K562 (cell line): ENCODE measurements around the gene DNASE2B. TPM values are rescaled to one million over a fixed set of nuclear protein-coding genes. Genes with fewer than 3 reads are reported as not detected.

Experiments used
- CHD2 ChIP-seq: IDR thresholded peaks from 2 replicates; pipeline ENCODE4 v1.6.1; 2011; ENCODE audit warnings: low read depth, low read length
- ELF2 ChIP-seq: fragments of 250-450 bp; sonication (Bioruptor Pico); IDR thresholded peaks from 2 replicates; pipeline ENCODE4 v1.5.0; 2021; ENCODE audit warnings: mild to moderate bottlenecking
- EP300 ChIP-seq: IDR thresholded peaks from 2 replicates; pipeline ENCODE4 v1.6.1; 2012; ENCODE audit warnings: low read length, improper control_type of control experiment
- FOSL1 ChIP-seq: fragments of 200-800 bp; sonication (Bioruptor generic); conservative IDR thresholded peaks from 2 replicates; pipeline ENCODE4 v1.6.1; 2016; ENCODE audit warnings: missing genetic modification characterization, missing compliant biosample characterization
- KDM2B ChIP-seq: fragments of 250-450 bp; sonication (Bioruptor Pico); IDR thresholded peaks from 2 replicates; pipeline ENCODE4 v1.8.0; 2021; ENCODE audit warnings: mild to moderate bottlenecking, moderate library complexity
- MED1 ChIP-seq: sonication (generic); formaldehyde crosslinking; IDR thresholded peaks from 2 replicates; pipeline ENCODE4 v1.8.1; 2023; ENCODE audit warnings: missing genetic modification reagents, borderline replicate concordance
- MEIS2 ChIP-seq: fragments of 450-650 bp; IDR thresholded peaks from 2 replicates; pipeline ENCODE4 v1.6.1; 2014; ENCODE audit warnings: mild to moderate bottlenecking; ENCODE audit not compliant: partially characterized antibody
- NFIX ChIP-seq: fragments of 250-450 bp; sonication (Bioruptor Pico); IDR thresholded peaks from 2 replicates; pipeline ENCODE4 v1.4.0; 2020; ENCODE audit warnings: low read depth, mild to moderate bottlenecking, moderate library complexity
- RAD21 ChIP-seq, 2 experiments: fragments of 250-450 bp in 1 of 2; fragments of 450-650 bp in 1 of 2; sonication (Bioruptor Pico) in 1 of 2; formaldehyde crosslinking in 1 of 2; IDR thresholded peaks in 1 of 2; conservative IDR thresholded peaks in 1 of 2; 2 replicates each; pipeline versions ENCODE4 v1.4.0 to v1.8.0; 2020 to 2022; ENCODE audit warnings: mild to moderate bottlenecking in 2 of 2, moderate library complexity in 1 of 2
- SMARCA5 ChIP-seq: fragments of 450-650 bp; IDR thresholded peaks from 2 replicates; pipeline ENCODE4 v1.6.1; 2016
- XRCC5 ChIP-seq: fragments of 200-400 bp; formaldehyde crosslinking; IDR thresholded peaks from 2 replicates; pipeline ENCODE4 v1.6.1; 2017; ENCODE audit warnings: low read depth, mild to moderate bottlenecking, low read length
- polyA plus RNA-seq, 8 experiments: library from polyadenylated mRNA; depleted of rRNA in 4 of 8; stranded (reverse) in 5 of 8; unstranded in 3 of 8; fragments of >200 nt; fragmentation: Nextera tagmentation in 2 of 8; fragmentation: Illumina TruSeq in 1 of 8; extraction: Ambion mirVana in 2 of 8; extraction: Trizol in 1 of 8; gene quantifications; 2 replicates each; pipeline versions ENCODE4 v1.2.1 to v1.2.3, GENCODE V29; 2011 to 2014; ENCODE audit warnings: inconsistent platforms in 1 of 8, missing spikeins in 1 of 8
- total RNA-seq, 7 experiments: library from RNA; depleted of rRNA in 6 of 7; stranded (reverse); fragments of >200 nt in 6 of 7; fragmentation: Illumina TruSeq in 2 of 7; extraction: Trizol in 2 of 7; gene quantifications; 2 replicates each; pipeline versions ENCODE4 v1.2.1 to v1.2.3, GENCODE V29; 2011 to 2021; ENCODE audit warnings: low replicate concordance in 1 of 7
- TF ChIP-seq, protein P1 (sequence below), 2 experiments: fragments of 450-650 bp; IDR thresholded peaks; 2 replicates each; pipeline ENCODE4 v1.6.1; 2016; ENCODE audit warnings: mild to moderate bottlenecking in 2 of 2, borderline replicate concordance in 1 of 2, low read depth in 1 of 2, moderate library complexity in 1 of 2
- TF ChIP-seq, protein P2 (sequence below): fragments of 450-650 bp; IDR thresholded peaks from 2 replicates; pipeline ENCODE4 v1.6.1; 2016
- TF ChIP-seq, protein P3 (sequence below): sonication (generic); formaldehyde crosslinking; IDR thresholded peaks from 2 replicates; pipeline ENCODE4 v1.8.1; 2023; ENCODE audit warnings: mild to moderate bottlenecking, missing genetic modification reagents, moderate library complexity
- TF ChIP-seq, protein P4 (sequence below): fragments of 450-650 bp; formaldehyde crosslinking; IDR thresholded peaks from 2 replicates; pipeline ENCODE4 v1.4.0; 2020; ENCODE audit warnings: mild to moderate bottlenecking, mixed read lengths
- TF ChIP-seq, protein P5 (sequence below): fragments of 250-450 bp; sonication (Bioruptor Pico); IDR thresholded peaks from 2 replicates; pipeline ENCODE4 v1.6.1; 2021; ENCODE audit warnings: mild to moderate bottlenecking

DNASE2B gene
- total and polyA plus RNA-seq, 9 of the 15 experiments (the other 6 are each of a cell fraction or from before 2014, with no cell fraction given), result not detected

DNA sequence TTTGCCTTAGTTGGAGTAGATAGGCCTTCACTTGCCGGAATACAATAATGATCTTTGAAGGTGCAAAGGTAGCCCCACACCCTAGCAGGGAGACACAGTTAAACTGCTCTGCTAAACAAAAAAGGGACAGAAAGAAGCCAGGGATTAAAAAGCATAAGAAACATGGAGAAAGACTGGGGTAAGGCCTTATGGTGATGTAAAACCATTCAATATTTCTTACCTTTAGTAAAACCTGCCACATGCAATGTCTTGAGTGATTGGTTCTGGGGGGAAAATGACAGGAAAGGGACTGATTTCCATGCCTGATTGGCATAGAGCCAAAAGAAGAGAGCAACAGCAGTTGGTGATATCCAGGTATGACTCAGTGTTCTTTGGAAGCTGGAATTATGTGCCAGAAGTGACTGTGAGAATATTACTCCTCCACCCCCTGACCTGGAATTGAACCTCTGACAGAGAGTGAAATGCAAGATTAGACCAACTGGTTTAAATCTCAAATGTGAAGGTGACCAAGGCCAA is 8.1 kb downstream of the DNASE2B start (continued):
- TF ChIP-seq, protein P1, sequence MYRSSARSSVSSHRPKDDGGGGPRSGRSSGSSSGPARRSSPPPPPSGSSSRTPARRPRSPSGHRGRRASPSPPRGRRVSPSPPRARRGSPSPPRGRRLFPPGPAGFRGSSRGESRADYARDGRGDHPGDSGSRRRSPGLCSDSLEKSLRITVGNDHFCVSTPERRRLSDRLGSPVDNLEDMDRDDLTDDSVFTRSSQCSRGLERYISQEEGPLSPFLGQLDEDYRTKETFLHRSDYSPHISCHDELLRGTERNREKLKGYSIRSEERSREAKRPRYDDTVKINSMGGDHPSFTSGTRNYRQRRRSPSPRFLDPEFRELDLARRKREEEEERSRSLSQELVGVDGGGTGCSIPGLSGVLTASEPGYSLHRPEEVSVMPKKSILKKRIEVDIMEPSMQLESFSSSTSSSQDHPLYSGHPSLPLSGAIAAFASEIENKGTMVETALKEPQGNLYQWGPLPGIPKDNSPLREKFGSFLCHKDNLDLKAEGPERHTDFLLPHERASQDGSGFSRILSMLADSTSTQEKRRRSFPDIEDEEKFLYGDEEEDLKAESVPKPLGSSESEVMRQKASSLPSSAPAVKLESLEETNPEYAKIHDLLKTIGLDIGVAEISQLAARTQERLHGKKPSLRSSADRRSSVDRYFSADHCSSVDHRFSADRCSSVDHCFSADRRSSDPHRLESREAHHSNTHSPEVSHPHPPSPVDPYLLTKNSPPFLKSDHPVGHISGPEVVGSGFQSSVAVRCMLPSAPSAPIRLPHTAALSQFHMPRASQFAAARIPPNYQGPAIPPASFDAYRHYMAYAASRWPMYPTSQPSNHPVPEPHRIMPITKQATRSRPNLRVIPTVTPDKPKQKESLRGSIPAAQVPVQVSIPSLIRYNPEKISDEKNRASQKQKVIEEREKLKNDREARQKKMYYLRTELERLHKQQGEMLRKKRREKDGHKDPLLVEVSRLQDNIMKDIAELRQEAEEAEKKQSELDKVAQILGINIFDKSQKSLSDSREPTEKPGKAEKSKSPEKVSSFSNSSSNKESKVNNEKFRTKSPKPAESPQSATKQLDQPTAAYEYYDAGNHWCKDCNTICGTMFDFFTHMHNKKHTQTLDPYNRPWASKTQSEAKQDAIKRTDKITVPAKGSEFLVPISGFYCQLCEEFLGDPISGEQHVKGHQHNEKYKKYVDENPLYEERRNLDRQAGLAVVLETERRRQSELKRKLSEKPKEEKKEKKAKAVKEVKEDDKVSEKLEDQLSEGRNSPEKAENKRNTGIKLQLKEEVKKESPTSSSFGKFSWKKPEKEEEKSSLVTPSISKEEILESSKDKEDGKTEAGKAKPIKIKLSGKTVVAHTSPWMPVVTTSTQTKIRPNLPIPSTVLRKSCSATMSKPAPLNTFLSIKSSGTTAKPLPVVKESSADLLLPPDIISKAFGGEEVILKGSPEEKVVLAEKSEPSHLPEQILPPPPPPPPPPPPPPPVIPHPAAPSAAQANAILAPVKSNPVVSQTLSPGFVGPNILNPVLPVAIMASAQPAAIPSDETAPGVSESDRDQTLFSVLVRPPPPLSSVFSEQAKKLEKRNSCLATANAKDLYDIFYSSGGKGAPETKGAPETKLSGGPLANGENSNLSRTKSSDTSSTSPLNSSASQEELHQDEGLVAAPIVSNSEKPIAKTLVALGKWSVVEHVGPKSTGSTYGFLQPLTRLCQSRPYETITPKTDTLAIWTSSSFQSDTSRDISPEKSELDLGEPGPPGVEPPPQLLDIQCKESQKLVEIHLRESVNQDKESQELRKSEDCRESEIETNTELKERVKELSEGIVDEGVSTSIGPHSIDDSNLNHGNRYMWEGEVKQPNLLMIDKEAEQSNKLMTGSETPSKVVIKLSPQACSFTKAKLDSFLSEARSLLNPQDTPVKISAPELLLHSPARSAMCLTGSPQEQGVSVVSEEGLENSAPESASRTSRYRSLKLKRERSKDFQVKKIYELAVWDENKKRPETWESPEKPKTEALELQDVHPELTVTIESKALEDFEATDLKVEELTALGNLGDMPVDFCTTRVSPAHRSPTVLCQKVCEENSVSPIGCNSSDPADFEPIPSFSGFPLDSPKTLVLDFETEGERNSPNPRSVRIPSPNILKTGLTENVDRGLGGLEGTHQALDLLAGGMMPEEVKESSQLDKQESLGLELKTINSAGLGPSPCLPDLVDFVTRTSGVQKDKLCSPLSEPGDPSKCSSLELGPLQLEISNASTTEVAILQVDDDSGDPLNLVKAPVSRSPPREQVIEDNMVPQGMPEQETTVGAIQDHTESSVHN (IDR thresholded peaks at IDR 0.05; ENCODE audit: borderline replicate concordance in 1 of 2, low read depth in 1 of 2), result no peak
- TF ChIP-seq FOSL1 (tag) (peak; percentile 57), MED1 (no peak), ELF2 (no peak), SMARCA5 (no peak), KDM2B (no peak), EP300 (no peak), MEIS2 (peak; percentile 2), XRCC5 (no peak), CHD2 (no peak), RAD21 (CRISPR knock-in tag; conservative IDR thresholded peaks at IDR 0.05 in 1 of 2, IDR thresholded peaks at IDR 0.05 in 1 of 2) (peak in 1 of 2 experiments; percentile 41; a peak in 2 of 4 replicates), NFIX (peak; percentile 74)
- TF ChIP-seq, protein P2, sequence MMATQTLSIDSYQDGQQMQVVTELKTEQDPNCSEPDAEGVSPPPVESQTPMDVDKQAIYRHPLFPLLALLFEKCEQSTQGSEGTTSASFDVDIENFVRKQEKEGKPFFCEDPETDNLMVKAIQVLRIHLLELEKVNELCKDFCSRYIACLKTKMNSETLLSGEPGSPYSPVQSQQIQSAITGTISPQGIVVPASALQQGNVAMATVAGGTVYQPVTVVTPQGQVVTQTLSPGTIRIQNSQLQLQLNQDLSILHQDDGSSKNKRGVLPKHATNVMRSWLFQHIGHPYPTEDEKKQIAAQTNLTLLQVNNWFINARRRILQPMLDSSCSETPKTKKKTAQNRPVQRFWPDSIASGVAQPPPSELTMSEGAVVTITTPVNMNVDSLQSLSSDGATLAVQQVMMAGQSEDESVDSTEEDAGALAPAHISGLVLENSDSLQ, result no peak
- TF ChIP-seq, protein P3, sequence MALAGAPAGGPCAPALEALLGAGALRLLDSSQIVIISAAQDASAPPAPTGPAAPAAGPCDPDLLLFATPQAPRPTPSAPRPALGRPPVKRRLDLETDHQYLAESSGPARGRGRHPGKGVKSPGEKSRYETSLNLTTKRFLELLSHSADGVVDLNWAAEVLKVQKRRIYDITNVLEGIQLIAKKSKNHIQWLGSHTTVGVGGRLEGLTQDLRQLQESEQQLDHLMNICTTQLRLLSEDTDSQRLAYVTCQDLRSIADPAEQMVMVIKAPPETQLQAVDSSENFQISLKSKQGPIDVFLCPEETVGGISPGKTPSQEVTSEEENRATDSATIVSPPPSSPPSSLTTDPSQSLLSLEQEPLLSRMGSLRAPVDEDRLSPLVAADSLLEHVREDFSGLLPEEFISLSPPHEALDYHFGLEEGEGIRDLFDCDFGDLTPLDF (CRISPR knock-in tag), result no peak
- TF ChIP-seq, protein P4, sequence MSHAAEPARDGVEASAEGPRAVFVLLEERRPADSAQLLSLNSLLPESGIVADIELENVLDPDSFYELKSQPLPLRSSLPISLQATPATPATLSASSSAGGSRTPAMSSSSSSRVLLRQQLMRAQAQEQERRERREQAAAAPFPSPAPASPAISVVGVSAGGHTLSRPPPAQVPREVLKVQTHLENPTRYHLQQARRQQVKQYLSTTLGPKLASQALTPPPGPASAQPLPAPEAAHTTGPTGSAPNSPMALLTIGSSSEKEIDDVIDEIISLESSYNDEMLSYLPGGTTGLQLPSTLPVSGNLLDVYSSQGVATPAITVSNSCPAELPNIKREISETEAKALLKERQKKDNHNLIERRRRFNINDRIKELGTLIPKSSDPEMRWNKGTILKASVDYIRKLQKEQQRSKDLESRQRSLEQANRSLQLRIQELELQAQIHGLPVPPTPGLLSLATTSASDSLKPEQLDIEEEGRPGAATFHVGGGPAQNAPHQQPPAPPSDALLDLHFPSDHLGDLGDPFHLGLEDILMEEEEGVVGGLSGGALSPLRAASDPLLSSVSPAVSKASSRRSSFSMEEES (CRISPR knock-in tag), result no peak
- TF ChIP-seq, protein P5, sequence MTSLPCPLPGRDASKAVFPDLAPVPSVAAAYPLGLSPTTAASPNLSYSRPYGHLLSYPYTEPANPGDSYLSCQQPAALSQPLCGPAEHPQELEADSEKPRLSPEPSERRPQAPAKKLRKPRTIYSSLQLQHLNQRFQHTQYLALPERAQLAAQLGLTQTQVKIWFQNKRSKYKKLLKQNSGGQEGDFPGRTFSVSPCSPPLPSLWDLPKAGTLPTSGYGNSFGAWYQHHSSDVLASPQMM (CRISPR knock-in tag), result no peak
